Esophagus muscularis mucosa (tissue), 4 donors: Measurements from ENCODE around the gene MAML1.

ENCODE experiments used
- CTCF ChIP-seq, 3 experiments: fragments of 200-600 bp in 2 of 3; fragments of 450-650 bp in 1 of 3; sonication (generic) in 2 of 3; IDR thresholded peaks; one replicate each; pipeline ENCODE4 v1.5.1; 2017 to 2019; ENCODE audit warnings: antibody characterized with exemption in 3 of 3, mild to moderate bottlenecking in 2 of 3, moderate library complexity in 1 of 3
- EP300 ChIP-seq: sonication (generic); formaldehyde crosslinking; IDR thresholded peaks from one replicate; pipeline ENCODE4 v1.6.1; 2017; ENCODE audit warnings: antibody characterized with exemption
- POLR2A ChIP-seq: fragments of 450-650 bp; IDR thresholded peaks from one replicate; pipeline ENCODE4 v1.6.1; 2017; ENCODE audit warnings: antibody characterized with exemption, moderate library complexity, mild to moderate bottlenecking, low read depth
- POLR2AphosphoS5 ChIP-seq, 2 donors: sonication (generic); formaldehyde crosslinking; IDR thresholded peaks; one replicate each; pipeline ENCODE4 v1.6.1; 2017; ENCODE audit warnings: antibody characterized with exemption in 2 of 2

GRCh38 chr5:179774442-179774841 lies 41.8 kb downstream of the MAML1 start:
- TF ChIP-seq CTCF (IDR thresholded peaks at IDR 0.05) (no peak), EP300 (no peak), POLR2A (no peak), POLR2AphosphoS5 (IDR thresholded peaks at IDR 0.05) (no peak)
